Effector memory CD4-positive, alpha-beta T cell (primary cell): ENCODE results near the gene CDKN2B.
"Not testable (repeated sequence)": the region's sequence is repeated elsewhere in the genome, so short reads cannot be mapped to it uniquely, and the experiment has no call there.

ENCODE experiments used
- DNase-seq, 3 donors: peaks; one replicate each; pipeline ENCODE4 v3.0.0-alpha.2; 2020
- H3K27ac ChIP-seq: 2 replicates; pipeline ENCODE4 v1.7.0; 2013; ENCODE audit warnings: mild to moderate bottlenecking, low read length, moderate library complexity; ENCODE audit not compliant: insufficient read depth, poor library complexity, severe bottlenecking
- H3K27me3 ChIP-seq: replicated peaks from 2 replicates; pipeline ENCODE4 v1.7.0; 2013; ENCODE audit warnings: mild to moderate bottlenecking, low read length; ENCODE audit not compliant: insufficient read depth, control insufficient read depth, poor library complexity, severe bottlenecking
- H3K36me3 ChIP-seq: 2 replicates; pipeline ENCODE4 v1.7.0; 2013; ENCODE audit warnings: mild to moderate bottlenecking, low read length, moderate library complexity; ENCODE audit not compliant: control insufficient read depth, insufficient read depth
- H3K4me1 ChIP-seq: 2 replicates; pipeline ENCODE4 v1.7.0; 2013; ENCODE audit warnings: low read length, mild to moderate bottlenecking; ENCODE audit not compliant: control insufficient read depth, insufficient read depth, poor library complexity, severe bottlenecking
- H3K4me3 ChIP-seq: 2 replicates; pipeline ENCODE4 v1.7.0; 2013; ENCODE audit warnings: low read length, low read depth, mild to moderate bottlenecking; ENCODE audit not compliant: insufficient read depth, poor library complexity, severe bottlenecking
- H3K9me3 ChIP-seq: 2 replicates; pipeline ENCODE4 v1.7.0; 2013; ENCODE audit warnings: mild to moderate bottlenecking, low read length, moderate library complexity; ENCODE audit not compliant: control insufficient read depth

Gene CDKN2B

DNA sequence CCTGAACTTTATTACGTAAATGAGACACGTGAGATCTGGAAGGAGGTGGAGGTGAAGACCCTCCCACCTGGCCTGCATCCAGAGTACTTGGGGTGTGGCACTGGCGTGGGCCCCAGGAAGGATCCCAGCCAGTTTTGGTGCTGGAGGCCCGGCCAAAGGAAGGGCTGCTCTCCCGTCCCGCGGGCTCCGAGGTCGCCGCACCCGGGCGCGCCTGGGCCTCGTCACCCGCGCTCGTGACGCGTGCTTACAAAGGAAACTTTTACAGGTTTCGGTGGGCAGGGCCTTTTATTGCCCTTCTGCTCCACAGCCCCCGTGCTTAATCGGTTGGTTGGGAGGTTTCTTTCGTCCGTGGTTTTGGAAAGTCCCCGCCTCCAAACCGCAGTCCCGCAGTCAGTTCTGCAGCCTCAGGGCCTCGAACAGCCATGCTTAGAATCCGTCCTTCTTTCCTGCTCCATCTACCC, 44.1 kb downstream of the CDKN2B start:
- Histone ChIP-seq H3K27me3 (peaks cover 76% of the 10 kb centered on the region), H3K4me1 (peaks cover 15% of the 10 kb centered on the region), H3K27ac (no peak overlapping the region), H3K4me3 (peak overlapping the region; percentile 31), H3K36me3 (no peaks in the 10 kb centered on the region), H3K9me3 (no peaks in the 10 kb centered on the region)
- peak; percentile 56 to 73 (median 64) for DNase-seq

DNA sequence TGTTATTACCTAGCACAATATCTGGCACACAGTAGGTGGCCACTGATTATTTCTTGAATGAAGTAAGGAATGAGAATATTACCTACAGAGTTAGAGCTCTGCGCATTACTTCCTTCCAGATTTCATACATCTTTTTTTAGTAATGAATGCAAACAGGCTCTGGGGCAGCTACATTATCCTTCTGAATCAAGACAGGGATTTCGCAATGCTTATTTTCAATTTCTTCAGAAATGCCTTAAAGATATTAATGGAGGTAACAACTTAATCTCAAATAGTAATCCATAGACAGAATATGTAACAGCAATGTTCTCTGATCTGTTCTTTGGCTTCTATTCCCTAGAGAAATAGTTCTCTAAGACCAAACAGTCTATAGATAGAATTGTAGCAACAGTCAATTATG, 47.5 kb downstream of the CDKN2B start:
- no peak overlapping the region for H3K27ac ChIP-seq
- H3K4me1 ChIP-seq, result peaks cover 15% of the 10 kb centered on the region
- no peaks in the 10 kb centered on the region for H3K36me3 ChIP-seq
- peaks cover 42% of the 10 kb centered on the region for H3K27me3 ChIP-seq
- H3K4me3 ChIP-seq, result no peak overlapping the region
- DNase-seq, result no peak
- no peaks in the 10 kb centered on the region for H3K9me3 ChIP-seq

DNA sequence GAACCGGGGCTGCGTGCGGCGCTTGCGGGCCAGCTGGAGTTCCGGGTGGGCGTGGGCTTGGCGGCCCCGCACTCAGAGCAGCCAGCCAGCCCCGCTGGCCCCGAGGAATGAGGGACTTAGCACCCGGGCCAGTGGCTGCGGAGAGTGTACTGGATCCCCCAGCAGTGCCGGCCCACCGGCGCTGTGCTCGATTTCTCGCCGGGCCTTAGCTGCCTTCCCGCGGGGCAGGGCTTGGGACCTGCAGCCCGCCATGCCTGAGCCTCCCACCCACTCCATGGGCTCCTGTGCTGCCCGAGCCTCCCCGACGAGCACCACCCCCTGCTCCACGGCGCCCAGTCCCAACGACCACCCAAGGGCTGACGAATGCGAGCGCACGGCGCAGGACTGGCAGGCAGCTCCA, 49.8 kb downstream of the CDKN2B start:
- H3K27ac ChIP-seq, H3K36me3 ChIP-seq, DNase-seq, H3K4me1 ChIP-seq, H3K4me3 ChIP-seq, H3K9me3 ChIP-seq: not testable (repeated sequence)
- H3K27me3 ChIP-seq, result peaks cover 20% of the 10 kb centered on the region

DNA sequence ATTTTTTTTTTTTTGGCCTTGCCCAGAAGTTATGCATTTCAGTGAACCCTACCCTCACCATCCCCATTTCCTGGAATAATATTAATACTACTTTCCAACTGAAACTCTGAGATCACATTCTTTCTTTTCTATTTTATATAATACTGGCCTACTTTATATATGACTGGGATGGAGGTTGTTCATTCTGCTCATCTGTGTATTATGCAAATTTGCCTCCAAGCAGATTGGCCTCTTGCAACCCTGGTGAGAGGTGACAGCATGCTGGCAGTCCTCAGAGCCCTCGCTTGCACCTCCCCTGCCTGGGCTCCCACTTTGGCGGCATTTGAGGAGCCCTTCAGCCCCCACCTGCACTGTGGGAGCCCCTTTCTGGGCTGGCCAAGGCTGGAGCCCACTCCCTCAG, 50.3 kb downstream of the CDKN2B start:
- Histone ChIP-seq H3K4me1 (no peaks in the 10 kb centered on the region), H3K9me3 (no peaks in the 10 kb centered on the region), H3K4me3 (no peak overlapping the region), H3K27me3 (peaks cover 15% of the 10 kb centered on the region), H3K36me3 (no peaks in the 10 kb centered on the region), H3K27ac (no peak overlapping the region)
- DNase-seq, result no peak
